Lung (tissue), 12 donors: ENCODE data around the gene RNF126. TPM values are rescaled to one million over a fixed set of nuclear protein-coding genes. Genes with fewer than 3 reads are reported as not detected.

ENCODE experiments used
- ATAC-seq: fragments of 200-7000 bp; cut with Tn5 transposase; one replicate; pipeline ENCODE4 v1.9.1; 2020; ENCODE audit warnings: moderate number of reproducible peaks; ENCODE audit not compliant: insufficient read depth, low FRiP score
- DNase-seq, 3 donors: peaks; one replicate each; pipeline ENCODE4 v3.0.0-alpha.2; 2013 to 2017
- H3K27ac ChIP-seq, 2 donors: one replicate each; pipeline ENCODE4 v1.5.1; 2013; ENCODE audit warnings: mild to moderate bottlenecking in 2 of 2, moderate library complexity in 2 of 2, control low read depth in 1 of 2, inconsistent platforms in 1 of 2, low read depth in 1 of 2, low read length in 1 of 2
- H3K27me3 ChIP-seq, 3 donors: one replicate each; pipeline ENCODE4 v1.5.1; 2013; ENCODE audit warnings: low read length in 2 of 3; ENCODE audit not compliant: control insufficient read depth in 3 of 3, insufficient read depth in 3 of 3
- H3K36me3 ChIP-seq, 4 donors: one replicate each; pipeline ENCODE4 v1.5.1; 2013; ENCODE audit warnings: low read length in 4 of 4, mild to moderate bottlenecking in 1 of 4, moderate library complexity in 1 of 4; ENCODE audit not compliant: control insufficient read depth in 4 of 4, insufficient read depth in 4 of 4
- H3K4me1 ChIP-seq, 5 donors: one replicate each; pipeline ENCODE4 v1.5.1; 2013; ENCODE audit warnings: low read length in 5 of 5, mild to moderate bottlenecking in 2 of 5, moderate library complexity in 1 of 5; ENCODE audit not compliant: control insufficient read depth in 5 of 5, insufficient read depth in 5 of 5
- H3K4me3 ChIP-seq: one replicate; pipeline ENCODE4 v1.5.1; 2013; ENCODE audit warnings: mild to moderate bottlenecking, control low read depth, moderate library complexity
- H3K9ac ChIP-seq, 2 donors: one replicate each; pipeline ENCODE4 v1.5.1; 2013; ENCODE audit warnings: low read length in 2 of 2, control low read depth in 1 of 2; ENCODE audit not compliant: insufficient read depth in 1 of 2
- H3K9me3 ChIP-seq, 4 donors: one replicate each; pipeline ENCODE4 v1.5.1; 2013; ENCODE audit warnings: low read length in 3 of 4, mild to moderate bottlenecking in 1 of 4, moderate library complexity in 1 of 4; ENCODE audit not compliant: control insufficient read depth in 4 of 4, insufficient read depth in 3 of 4
- CTCF ChIP-seq: IDR thresholded peaks from 2 replicates; pipeline ENCODE4 v1.5.1; 2012; ENCODE audit warnings: mild to moderate bottlenecking; ENCODE audit errors: control extremely low read depth, extremely low read depth
- WGBS, 2 donors: extraction: QIAGEN DNeasy Blood & Tissue Kit; methylation state at CpG; one replicate each; pipeline ENCODE4 v1.1.7; 2013; 5-methylcytosine and 5-hydroxymethylcytosine counted together
- polyA plus RNA-seq, 2 donors: library from polyadenylated mRNA; stranded (reverse); fragments of 200-250 nt; gene quantifications; one replicate each; pipeline ENCODE4 v1.2.1, GENCODE V29; 2013
- total RNA-seq, 2 donors: library from RNA; depleted of rRNA in 1 of 2; stranded (reverse); fragments of >200 nt in 1 of 2; gene quantifications; one replicate each; pipeline ENCODE4 v1.2.1, GENCODE V29; 2014 to 2021
- donor health status: control.
- donor health status: control.
- donor health status: Bipolar disorder and iron deficiency.
- donor health status: healthy.
- donor health status: DM: yes; HTN: yes; CAD: no.

Gene RNF126
- total and polyA plus RNA-seq, 4 donors = 18.1 to 46.2 (median 37.1) TPM

DNA sequence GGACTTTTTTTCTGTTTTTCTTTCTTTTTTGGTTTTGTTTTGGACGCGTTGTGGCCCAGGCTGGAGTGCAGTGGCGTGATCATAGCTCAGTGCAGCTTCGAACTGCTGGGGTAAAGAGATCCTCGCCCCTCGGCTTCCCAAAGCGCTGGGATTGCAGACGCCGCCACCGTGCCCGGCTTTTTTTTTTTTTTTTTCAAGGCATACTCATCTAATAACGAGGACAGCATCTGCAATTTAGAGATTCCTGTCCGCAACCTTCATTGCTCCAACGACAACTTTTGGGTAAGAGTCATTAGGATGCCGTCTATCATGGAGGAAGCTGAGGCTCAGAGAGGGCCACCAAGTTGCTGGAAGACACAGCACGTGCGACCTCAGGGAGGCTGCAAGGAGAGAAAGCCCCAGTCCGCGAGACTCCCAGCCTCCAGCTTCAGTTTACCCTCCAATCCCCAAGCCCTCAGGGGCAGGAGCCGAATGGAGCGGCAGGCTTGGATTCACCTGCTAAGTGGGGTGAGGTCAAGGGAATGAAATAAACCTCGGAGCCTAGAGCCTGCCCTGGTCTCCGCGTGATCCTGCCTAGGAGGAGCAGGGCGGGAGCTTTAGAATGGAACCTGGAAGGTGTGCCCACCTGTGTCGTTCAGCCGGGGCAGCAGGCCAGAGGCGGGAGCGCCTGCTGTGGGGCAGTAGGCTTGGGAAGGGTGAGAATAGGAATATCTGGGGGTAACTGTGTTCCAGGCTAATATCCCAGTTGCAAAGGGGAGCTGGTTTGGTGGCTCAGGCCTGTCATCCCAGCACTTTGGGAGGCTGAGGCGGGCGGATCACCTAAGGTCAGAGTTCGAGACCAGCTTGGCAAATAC lies 29.0 kb downstream of the RNF126 start:
- Histone ChIP-seq H3K4me1 (peaks cover 0 to 19% (median 5%) of the 10 kb centered on the region in 5 donors), H3K4me3 (peak overlapping the region; percentile 55), H3K27me3 (no peaks in the 10 kb centered on the region), H3K9ac (peak overlapping the region in 1 of 2 donors; percentile 59), H3K27ac (peak overlapping the region; percentile 69 to 71), H3K36me3 (peaks cover 0 to 10% (median 0%) of the 10 kb centered on the region in 4 donors), H3K9me3 (no peaks in the 10 kb centered on the region)
- no peak for TF ChIP-seq CTCF
- DNase-seq (no peak), ATAC-seq (no peak)
- 29 to 30% methylated on average over 32 of the region's 32 CpGs for WGBS, 2 donors

- H3K4me3 ChIP-seq = peak within 1 kb of the TSS; percentile 88
- WGBS, 2 donors = 0 to 1% methylated on average over 53 to 67 of the region's 67 CpGs
- ATAC-seq (peak; percentile 95), DNase-seq (peak; percentile 99 to 100 (median 99))
- peak within 1 kb of the TSS in 1 of 2 donors; percentile 59 for H3K9ac ChIP-seq
- peaks cover 0 to 14% (median 2%) of the 10 kb centered on the region in 4 donors for H3K36me3 ChIP-seq
- no peaks in the 10 kb centered on the region for H3K9me3 ChIP-seq
- H3K27me3 ChIP-seq = no peaks in the 10 kb centered on the region
- H3K27ac ChIP-seq = peak within 1 kb of the TSS; percentile 69 to 71
- no peak for TF ChIP-seq CTCF
- peaks cover 0 to 15% (median 5%) of the 10 kb centered on the region in 5 donors for H3K4me1 ChIP-seq
Observed at GRCh38 chr19:633068-633785, 29.8 kb downstream of the RNF126 start, which contains the start of gene POLRMT. TSS of gene POLRMT (minus strand) at chr19:633537. CDS start at chr19:633512, 25 bp downstream.

GRCh38 chr19:632579-633067 lies 30.4 kb downstream of the RNF126 start:
- H3K36me3 ChIP-seq = peaks cover 0 to 14% (median 3%) of the 10 kb centered on the region in 4 donors
- WGBS, 2 donors = 3% methylated on average over 35 of the region's 35 CpGs
- DNase-seq = peak; percentile 30 to 54 (median 44)
- peaks cover 0 to 15% (median 5%) of the 10 kb centered on the region in 5 donors for H3K4me1 ChIP-seq
- no peak overlapping the region for H3K27ac ChIP-seq
- H3K27me3 ChIP-seq = no peaks in the 10 kb centered on the region
- no peak overlapping the region for H3K9ac ChIP-seq
- no peak for ATAC-seq
- peak overlapping the region; percentile 88 for H3K4me3 ChIP-seq
- H3K9me3 ChIP-seq = no peaks in the 10 kb centered on the region
- TF ChIP-seq CTCF = no peak
